OCI-LY3 (cell line): Measurements from ENCODE around the gene SARS2.
"Not testable (repeated sequence)": the region's sequence is repeated elsewhere in the genome, so short reads cannot be mapped to it uniquely, and the experiment has no call there.

Experiments used
- H2AFZ ChIP-seq: fragments of 200-600, 300-600 bp; shearing (Covaris generic); 2 replicates; pipeline ENCODE4 v1.6.0; 2014; ENCODE audit warnings: antibody characterized with exemption, low read depth, low read length
- H3K27ac ChIP-seq: fragments of 200-600, 300-600 bp; sonication (generic); 2 replicates; pipeline ENCODE4 v1.5.1; 2014; ENCODE audit warnings: mild to moderate bottlenecking, low read length, moderate library complexity, mixed read lengths
- H3K27me3 ChIP-seq: fragments of 200-600, 300-600 bp; sonication (generic); 2 replicates; pipeline ENCODE4 v1.6.1; 2014; ENCODE audit warnings: low read depth, low read length, mixed read lengths
- H3K36me3 ChIP-seq: fragments of 200-600, 300-600 bp; sonication (generic); replicated peaks from 2 replicates; pipeline ENCODE3; 2014; ENCODE audit warnings: low read depth, low read length, mixed read lengths
- H3K4me1 ChIP-seq: fragments of 300-600, 200-600 bp; sonication (generic); 2 replicates; pipeline ENCODE4 v1.6.1; 2014; ENCODE audit warnings: low read length, mixed read lengths
- H3K4me2 ChIP-seq: fragments of 200-600, 300-600 bp; sonication (generic); 2 replicates; pipeline ENCODE4 v1.6.1; 2014; ENCODE audit warnings: low read length, mixed read lengths
- H3K4me3 ChIP-seq: fragments of 300-600, 200-600 bp; sonication (generic); 2 replicates; pipeline ENCODE4 v1.5.1; 2014; ENCODE audit warnings: antibody characterized with exemption, mild to moderate bottlenecking, low read length, moderate library complexity
- H3K79me2 ChIP-seq: fragments of 300-600, 200-600 bp; shearing (Covaris generic); 2 replicates; pipeline ENCODE4 v1.6.1; 2014; ENCODE audit warnings: mild to moderate bottlenecking, low read length, mixed read lengths
- H3K9ac ChIP-seq: fragments of 300-600, 200-600 bp; shearing (Covaris generic); 2 replicates; pipeline ENCODE4 v1.6.0; 2014; ENCODE audit warnings: mild to moderate bottlenecking, low read length, moderate library complexity
- H3K9me3 ChIP-seq: fragments of 200-600, 300-600 bp; shearing (Covaris generic); 2 replicates; pipeline ENCODE4 v1.6.1; 2014; ENCODE audit warnings: low read length, mixed read lengths; ENCODE audit not compliant: insufficient read depth
- H4K20me1 ChIP-seq: fragments of 200-600, 300-600 bp; sonication (generic); 2 replicates; pipeline ENCODE4 v1.6.1; 2016; ENCODE audit warnings: low read length, mixed read lengths; ENCODE audit not compliant: insufficient read depth
- CTCF ChIP-seq: fragments of 200-600, 300-600 bp; sonication (generic); IDR thresholded peaks from 2 replicates; pipeline ENCODE4 v1.5.1; 2014; ENCODE audit warnings: antibody characterized with exemption, low read length, low read depth
- EZH2phosphoT487 ChIP-seq: fragments of 200-600 bp; shearing (Covaris generic); IDR thresholded peaks from 2 replicates; pipeline ENCODE4 v1.6.1; 2018; ENCODE audit warnings: antibody characterized with exemption, mixed run types, low read depth

Gene SARS2

GRCh38 chr19:38974624-38975213, 44.2 kb upstream of the SARS2 start:
- Histone ChIP-seq H4K20me1 (peaks cover 8% of the 10 kb centered on the region), H3K9me3 (peaks cover 2% of the 10 kb centered on the region; the same call in 1 of the 2 replicates), H3K36me3 (peaks cover 25% of the 10 kb centered on the region), H3K27me3 (no peaks in the 10 kb centered on the region), H3K4me1 (peaks cover 39% of the 10 kb centered on the region), H3K4me2 (peak overlapping the region; percentile 88), H3K27ac (peak overlapping the region; percentile 97), H2AFZ (no peak overlapping the region; the same call in 1 of the 2 replicates), H3K9ac (peak overlapping the region; percentile 97), H3K79me2 (peaks cover 58% of the 10 kb centered on the region), H3K4me3 (peak overlapping the region; percentile 88)
- no peak for TF ChIP-seq EZH2phosphoT487
- TF ChIP-seq CTCF = peak; percentile 12; the same call in 1 of the 2 replicates

- Histone ChIP-seq H3K27ac (no peak overlapping the region), H3K9me3 (no peaks in the 10 kb centered on the region), H3K4me3 (no peak overlapping the region), H3K27me3 (no peaks in the 10 kb centered on the region), H4K20me1 (peaks cover 18% of the 10 kb centered on the region), H3K79me2 (peaks cover 87% of the 10 kb centered on the region), H3K4me1 (peaks cover 18% of the 10 kb centered on the region), H3K9ac (no peak overlapping the region), H3K4me2 (no peak overlapping the region), H3K36me3 (peaks cover 42% of the 10 kb centered on the region), H2AFZ (no peak overlapping the region)
- TF ChIP-seq CTCF (no peak), EZH2phosphoT487 (no peak)
These were observed 41.1 kb upstream of the SARS2 start for GRCh38 chr19:38971672-38972071.

- Histone ChIP-seq H3K27ac (no peak overlapping the region), H3K27me3 (no peaks in the 10 kb centered on the region), H2AFZ (no peak overlapping the region), H3K4me3 (no peak overlapping the region), H3K9me3 (no peaks in the 10 kb centered on the region), H4K20me1 (peaks cover 18% of the 10 kb centered on the region), H3K4me2 (no peak overlapping the region), H3K9ac (no peak overlapping the region), H3K79me2 (peaks cover 94% of the 10 kb centered on the region), H3K4me1 (peaks cover 10% of the 10 kb centered on the region; the same call in 1 of the 2 replicates), H3K36me3 (peaks cover 47% of the 10 kb centered on the region)
- TF ChIP-seq CTCF (no peak), EZH2phosphoT487 (no peak)
These were observed 40.3 kb upstream of the SARS2 start for GRCh38 chr19:38970664-38971532.

- not testable (repeated sequence) for H3K9ac ChIP-seq, H3K4me3 ChIP-seq, H3K9me3 ChIP-seq, H3K27ac ChIP-seq, H2AFZ ChIP-seq, H3K27me3 ChIP-seq, H3K4me2 ChIP-seq
- Histone ChIP-seq H4K20me1 (peaks cover 25% of the 10 kb centered on the region), H3K36me3 (peaks cover 56% of the 10 kb centered on the region), H3K79me2 (peaks cover 80% of the 10 kb centered on the region), H3K4me1 (peaks cover 14% of the 10 kb centered on the region)
These were observed 35.6 kb upstream of the SARS2 start for GRCh38 chr19:38966149-38966548.
